HPDE6-E6E7 (cell line): ENCODE results near the gene MYCBP2.

Experiments used
- DNase-seq: peaks from one replicate; pipeline ENCODE4 v3.0.0; 2011; ENCODE audit warnings: missing footprints; ENCODE audit errors: extremely low spot score

Gene MYCBP2

DNA sequence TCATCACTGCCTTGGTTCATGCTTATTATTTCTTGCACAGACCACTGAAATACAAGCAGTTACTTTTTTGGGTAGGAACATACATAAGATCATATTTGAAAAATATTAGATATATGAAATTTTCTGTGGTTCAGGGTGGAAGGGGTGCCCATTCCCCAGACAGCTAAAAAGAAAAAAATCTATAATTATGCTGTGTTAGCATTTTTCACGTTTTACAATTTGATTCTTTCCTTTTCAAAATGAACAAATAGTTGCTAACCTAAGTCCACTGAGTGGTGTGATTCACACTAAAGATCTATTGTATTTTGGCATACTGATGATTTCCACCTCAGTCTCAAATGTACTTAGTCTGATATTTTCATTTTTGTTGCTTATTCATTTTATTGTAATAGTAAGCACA lies 233.2 kb downstream of the MYCBP2 start:
- DNase-seq = no peak

GRCh38 chr13:77084755-77085154 lies 242.1 kb downstream of the MYCBP2 start:
- no peak for DNase-seq

- no peak for DNase-seq
Measured at GRCh38 chr13:77079902-77080413, 246.9 kb downstream of the MYCBP2 start.

GRCh38 chr13:77067519-77067918 lies 259.4 kb downstream of the MYCBP2 start:
- no peak for DNase-seq

DNA sequence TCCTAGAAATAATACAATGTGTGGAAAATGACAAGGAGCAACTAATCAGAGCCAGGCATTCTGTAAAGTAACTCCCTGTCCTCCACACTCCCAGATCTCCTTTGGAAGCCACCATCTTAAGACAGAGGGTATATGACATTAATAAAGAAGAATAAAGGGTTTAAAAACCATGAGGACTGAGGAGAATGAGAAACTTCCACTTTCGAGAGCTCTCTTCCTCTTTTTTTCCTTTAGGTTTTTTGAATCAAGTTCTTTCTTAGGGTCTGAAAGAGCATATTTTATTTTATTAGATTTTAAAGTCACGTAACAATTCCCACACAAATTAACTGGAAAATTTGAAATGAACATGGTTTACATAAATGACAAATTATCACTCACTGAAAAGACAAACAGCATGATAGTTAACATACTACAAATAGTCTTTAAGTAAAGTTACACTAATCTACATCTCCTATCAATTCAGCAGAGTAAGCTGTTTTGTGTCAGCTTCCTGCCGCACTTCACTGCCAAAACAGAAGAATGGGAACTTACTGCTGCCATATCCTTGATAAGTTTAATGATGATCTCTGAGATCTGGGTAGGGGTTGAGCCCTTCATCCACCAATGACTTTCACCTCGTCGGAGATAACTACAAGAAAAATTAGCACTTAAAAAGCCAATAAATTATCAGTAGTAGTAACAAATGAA lies 261.3 kb downstream of the MYCBP2 start:
- DNase-seq = no peak

- DNase-seq = no peak
Measured at GRCh38 chr13:77062097-77062496, 264.8 kb downstream of the MYCBP2 start.

DNA sequence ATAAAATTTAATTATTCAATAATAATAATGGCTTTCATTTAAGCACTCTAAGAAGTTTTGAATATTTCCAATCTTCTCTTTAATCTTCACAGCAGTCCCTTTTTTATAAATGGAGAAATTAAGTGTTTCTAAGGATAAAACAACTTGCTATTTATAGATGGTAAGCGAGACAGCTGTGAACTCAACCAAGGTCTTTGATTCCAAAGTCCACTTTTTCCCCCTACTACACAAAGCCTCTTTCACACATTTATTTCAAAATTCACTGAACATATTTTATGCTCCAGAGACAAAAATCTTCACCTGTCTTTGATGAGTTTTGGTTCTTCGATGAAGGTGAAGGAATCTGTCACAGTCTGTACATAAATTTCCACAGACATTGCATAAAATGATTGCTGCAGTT lies 265.5 kb downstream of the MYCBP2 start:
- no peak for DNase-seq

- DNase-seq = no peak
Measured at GRCh38 chr13:77056886-77057285, 270.0 kb downstream of the MYCBP2 start.

GRCh38 chr13:77056382-77056781 lies 270.5 kb downstream of the MYCBP2 start:
- DNase-seq = no peak

DNA sequence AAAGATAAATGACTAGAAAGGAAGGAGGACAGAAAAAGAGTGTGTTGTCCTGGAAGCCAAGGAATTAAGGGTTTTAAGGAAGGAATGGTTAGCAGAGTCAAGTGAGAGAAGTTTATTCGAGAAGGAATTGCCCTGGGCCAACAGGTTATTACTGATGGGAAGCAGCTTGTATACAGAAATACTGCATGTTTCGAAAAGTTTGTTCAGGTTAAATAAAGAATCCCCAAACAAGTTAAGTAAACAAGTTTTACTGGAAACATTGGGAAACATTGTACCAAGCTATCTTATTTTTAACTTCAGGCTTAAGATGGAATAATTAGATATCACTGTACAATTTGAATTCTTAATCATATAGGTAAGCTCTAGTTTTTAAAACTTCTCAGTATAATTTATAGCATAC lies 271.7 kb downstream of the MYCBP2 start:
- DNase-seq = no peak

DNA sequence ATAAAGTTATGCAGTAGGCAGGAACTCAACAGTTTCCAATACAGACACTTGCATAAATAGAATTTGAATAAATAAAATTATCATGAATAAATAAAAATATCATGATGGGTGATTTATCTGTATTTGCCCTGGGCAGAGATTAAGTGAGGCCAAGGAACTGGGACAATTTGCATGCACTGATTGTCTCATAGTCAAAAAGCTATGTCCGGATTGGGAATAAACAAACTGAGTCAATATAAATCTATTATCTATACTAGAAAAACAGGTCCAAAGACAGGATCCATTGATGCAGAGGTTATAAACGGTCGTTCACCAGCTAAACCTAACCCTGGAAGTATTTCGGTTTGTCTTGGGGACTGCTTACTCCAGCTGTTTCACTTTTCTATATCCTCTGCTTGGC lies 273.7 kb downstream of the MYCBP2 start:
- no peak for DNase-seq

GRCh38 chr13:77048681-77049080 lies 278.2 kb downstream of the MYCBP2 start:
- no peak for DNase-seq

- DNase-seq = no peak
Measured at GRCh38 chr13:77047649-77048343, 279.1 kb downstream of the MYCBP2 start.

GRCh38 chr13:77042566-77043177 lies 284.2 kb downstream of the MYCBP2 start:
- DNase-seq = no peak

DNA sequence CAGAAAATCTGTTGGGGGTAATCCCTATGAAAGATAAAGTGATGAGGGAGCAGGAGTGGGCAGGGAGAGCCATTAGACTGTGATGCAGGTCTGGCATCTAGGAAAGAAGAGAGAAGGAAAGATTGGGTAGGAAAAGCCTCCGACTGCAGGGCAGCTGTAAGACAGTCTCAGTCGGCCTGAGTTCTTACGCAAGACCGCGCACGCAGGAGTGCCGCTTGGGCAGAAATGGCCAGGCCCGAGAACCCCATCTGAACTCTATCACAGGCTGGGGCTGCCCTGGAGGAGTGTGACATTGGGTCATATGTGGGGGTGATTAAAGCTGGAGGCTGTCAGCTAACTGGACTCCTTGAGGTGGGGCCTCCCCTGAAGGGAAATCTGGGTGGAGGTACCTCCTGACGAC lies 286.1 kb downstream of the MYCBP2 start:
- DNase-seq = no peak

- no peak for DNase-seq
Measured at GRCh38 chr13:77040076-77040475, 286.8 kb downstream of the MYCBP2 start.

GRCh38 chr13:77038907-77039480 lies 287.9 kb downstream of the MYCBP2 start:
- DNase-seq = no peak

DNA sequence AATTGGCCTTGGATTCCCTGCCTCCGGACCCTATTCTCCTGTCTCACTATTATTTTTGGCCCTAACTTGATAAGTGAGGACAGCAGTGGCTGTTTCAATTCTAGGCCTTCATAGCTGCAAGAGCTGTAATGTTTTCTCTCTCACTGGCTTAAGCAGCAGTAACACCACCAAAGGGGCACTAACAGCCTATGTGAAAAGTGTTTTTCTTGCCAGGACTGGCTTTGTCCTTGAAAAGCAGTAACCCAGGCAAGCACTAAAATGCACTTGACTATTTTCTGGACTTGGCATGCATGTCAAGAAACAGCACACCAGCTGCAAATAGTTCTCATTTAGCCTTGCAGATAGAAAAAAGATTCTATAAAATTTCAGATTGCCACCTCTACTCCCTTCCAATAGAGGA lies 290.6 kb downstream of the MYCBP2 start:
- no peak for DNase-seq

- DNase-seq = no peak
Measured at GRCh38 chr13:77034881-77035280, 292.0 kb downstream of the MYCBP2 start.

GRCh38 chr13:77033717-77034302 lies 293.1 kb downstream of the MYCBP2 start:
- no peak for DNase-seq

DNA sequence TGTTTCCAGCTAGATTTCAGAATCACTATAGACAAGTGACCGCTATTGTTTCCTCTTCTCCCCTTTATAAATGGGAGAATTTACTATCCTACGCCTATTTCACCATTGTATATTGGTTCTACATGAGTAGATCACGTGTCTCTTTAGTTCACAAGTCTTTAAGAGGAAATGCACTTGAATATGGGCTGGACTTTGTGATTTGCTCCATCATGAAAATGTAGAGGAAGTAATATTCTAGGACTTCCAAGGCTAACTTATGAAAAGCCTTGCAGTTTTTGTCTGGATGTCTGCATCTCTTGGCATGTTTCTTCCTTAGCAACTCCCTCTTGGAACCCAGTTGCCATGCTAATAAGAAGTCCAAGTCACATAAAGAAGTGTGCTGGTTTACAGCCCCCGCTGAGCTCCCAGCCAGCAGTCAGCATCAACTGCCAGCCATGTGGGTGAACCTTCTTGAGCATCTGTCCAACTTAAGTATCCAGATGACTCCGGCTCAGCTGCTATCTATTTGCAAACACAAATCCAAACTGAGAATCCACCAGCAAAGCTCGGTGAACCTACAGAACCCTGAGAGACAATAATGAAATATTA lies 295.1 kb downstream of the MYCBP2 start:
- no peak for DNase-seq

DNA sequence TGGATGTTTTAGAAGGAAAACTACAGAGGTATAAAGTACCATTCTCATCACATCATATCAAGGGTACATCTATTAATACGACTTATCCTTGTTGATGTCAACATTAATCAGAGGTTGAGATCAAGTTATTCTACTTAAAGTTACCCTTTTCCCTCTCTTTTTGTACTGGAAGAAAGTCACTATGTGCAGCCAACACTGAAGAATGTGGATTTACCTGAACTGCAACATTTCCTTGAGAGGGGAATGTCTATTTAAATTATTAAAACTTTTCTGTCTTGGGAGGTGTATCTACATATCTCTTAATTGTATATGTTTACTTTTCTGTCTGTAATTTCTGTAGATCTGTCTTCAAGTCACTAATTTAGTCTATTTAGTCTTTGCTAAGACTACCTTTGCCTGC lies 297.5 kb downstream of the MYCBP2 start:
- DNase-seq = no peak
